Spinal cord (tissue), 10 donors: ENCODE data around the gene PRRG3. TPM values are rescaled to one million over a fixed set of nuclear protein-coding genes. Genes with fewer than 3 reads are reported as not detected.

Experiments
- DNase-seq, 6 donors: peaks; one replicate each; pipeline versions ENCODE4 v3.0.0 to v3.0.0-alpha.2; 2013 to 2015; ENCODE audit warnings: low spot score in 6 of 6, low read depth in 4 of 6
- H3K27ac ChIP-seq: one replicate; pipeline ENCODE4 v1.5.1; 2013; ENCODE audit warnings: low read depth, low read length, control low read depth
- H3K27me3 ChIP-seq: one replicate; pipeline ENCODE4 v1.6.1; 2013; ENCODE audit warnings: low read length; ENCODE audit not compliant: control insufficient read depth, insufficient read depth
- H3K36me3 ChIP-seq: one replicate; pipeline ENCODE4 v1.6.1; 2013; ENCODE audit warnings: low read length; ENCODE audit not compliant: control insufficient read depth, insufficient read depth
- H3K4me1 ChIP-seq: one replicate; pipeline ENCODE4 v1.6.1; 2013; ENCODE audit warnings: low read length; ENCODE audit not compliant: control insufficient read depth, insufficient read depth
- H3K4me3 ChIP-seq: one replicate; pipeline ENCODE4 v1.5.1; 2013; ENCODE audit warnings: low read depth, low read length, control low read depth
- H3K9me3 ChIP-seq: one replicate; pipeline ENCODE4 v1.6.1; 2013; ENCODE audit warnings: low read length; ENCODE audit not compliant: control insufficient read depth, insufficient read depth
- WGBS: methylation state at CpG from one replicate; pipeline ENCODE4 v1.1.5; 2013; ENCODE audit warnings: missing lambda C conversion rate; ENCODE audit not compliant: insufficient coverage; 5-methylcytosine and 5-hydroxymethylcytosine counted together
- polyA plus RNA-seq, 2 donors: library from polyadenylated mRNA; unstranded; fragments of 120-200 nt; gene quantifications; one replicate each; pipeline ENCODE4 v1.2.1, GENCODE V29; 2013; ENCODE audit not compliant: insufficient read length in 2 of 2
- total RNA-seq, 2 donors: library from RNA; depleted of rRNA in 1 of 2; stranded (reverse); fragments of 120-200 nt in 1 of 2; fragments of >200 nt in 1 of 2; gene quantifications; one replicate each; pipeline versions ENCODE4 v1.2.3 to v1.2.4, GENCODE V29; 2013 to 2014
- donor health status: healthy.

The PRRG3 gene
- total and polyA plus RNA-seq, 4 donors: 4.4 to 16.0 (median 9.0) TPM

GRCh38 chrX:151715752-151716151, 20.5 kb downstream of the PRRG3 start, which contains the start of gene FATE1:
Gene FATE1, plus strand, starts transcription at chrX:151716035. Its CDS starts 85 bp downstream, at chrX:151716120.
- 60% methylated on average over 1 of the region's 3 CpGs for WGBS
- Histone ChIP-seq H3K36me3 (no peaks in the 10 kb centered on the region), H3K4me3 (no peak within 1 kb of the TSS), H3K27me3 (no peaks in the 10 kb centered on the region), H3K27ac (no peak within 1 kb of the TSS), H3K4me1 (no peaks in the 10 kb centered on the region), H3K9me3 (no peaks in the 10 kb centered on the region)
- no peak for DNase-seq

- Histone ChIP-seq H3K9me3 (no peaks in the 10 kb centered on the region), H3K27ac (no peak overlapping the region), H3K36me3 (no peaks in the 10 kb centered on the region), H3K4me1 (peaks cover 9% of the 10 kb centered on the region), H3K27me3 (peaks cover 5% of the 10 kb centered on the region), H3K4me3 (no peak overlapping the region)
- DNase-seq: peak in 2 of 6 donors; percentile 32 to 51
- WGBS: 28% methylated on average over 22 of the region's 24 CpGs
These were observed 27.1 kb downstream of the PRRG3 start for GRCh38 chrX:151722241-151722846.

- peaks cover 5% of the 10 kb centered on the region for H3K27me3 ChIP-seq
- H3K4me3 ChIP-seq: no peak overlapping the region
- H3K4me1 ChIP-seq: peaks cover 9% of the 10 kb centered on the region
- no peak for DNase-seq
- 83% methylated on average over 5 of the region's 7 CpGs for WGBS
- no peaks in the 10 kb centered on the region for H3K36me3 ChIP-seq
- H3K27ac ChIP-seq: no peak overlapping the region
- H3K9me3 ChIP-seq: no peaks in the 10 kb centered on the region
These were observed 28.0 kb downstream of the PRRG3 start for GRCh38 chrX:151723156-151723760.

GRCh38 chrX:151724563-151725337, 29.5 kb downstream of the PRRG3 start:
- Histone ChIP-seq H3K27ac (no peak overlapping the region), H3K4me3 (no peak overlapping the region), H3K9me3 (no peaks in the 10 kb centered on the region), H3K4me1 (peaks cover 9% of the 10 kb centered on the region), H3K27me3 (peaks cover 5% of the 10 kb centered on the region), H3K36me3 (no peaks in the 10 kb centered on the region)
- DNase-seq: no peak
- WGBS: 53% methylated on average over 7 of the region's 7 CpGs

DNA sequence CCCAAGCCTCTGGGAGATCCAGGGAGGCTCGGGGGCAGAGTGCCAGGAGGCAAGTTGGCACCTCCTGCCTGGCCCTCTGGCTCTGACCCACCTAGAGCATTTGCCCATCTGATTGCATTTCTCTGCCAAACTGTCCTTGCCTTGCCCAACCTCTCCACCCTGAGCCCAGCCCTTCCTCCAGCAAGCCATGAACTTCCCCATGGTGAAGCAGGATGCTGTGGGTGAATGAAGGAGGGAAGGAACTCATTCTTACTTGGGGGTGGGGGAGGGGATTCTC, 30.0 kb downstream of the PRRG3 start:
- WGBS: 45% methylated on average over 1 of the region's 1 CpG
- no peak overlapping the region for H3K27ac ChIP-seq
- no peak overlapping the region for H3K4me3 ChIP-seq
- no peaks in the 10 kb centered on the region for H3K36me3 ChIP-seq
- no peaks in the 10 kb centered on the region for H3K9me3 ChIP-seq
- H3K27me3 ChIP-seq: peaks cover 5% of the 10 kb centered on the region
- DNase-seq: no peak
- peaks cover 9% of the 10 kb centered on the region for H3K4me1 ChIP-seq

- no peak overlapping the region for H3K4me3 ChIP-seq
- WGBS: 71% methylated on average over 5 of the region's 5 CpGs
- no peaks in the 10 kb centered on the region for H3K36me3 ChIP-seq
- peaks cover 5% of the 10 kb centered on the region for H3K27me3 ChIP-seq
- no peak overlapping the region for H3K27ac ChIP-seq
- H3K9me3 ChIP-seq: no peaks in the 10 kb centered on the region
- no peak for DNase-seq
- H3K4me1 ChIP-seq: peaks cover 9% of the 10 kb centered on the region
These were observed 31.5 kb downstream of the PRRG3 start for GRCh38 chrX:151726751-151727150.

DNA sequence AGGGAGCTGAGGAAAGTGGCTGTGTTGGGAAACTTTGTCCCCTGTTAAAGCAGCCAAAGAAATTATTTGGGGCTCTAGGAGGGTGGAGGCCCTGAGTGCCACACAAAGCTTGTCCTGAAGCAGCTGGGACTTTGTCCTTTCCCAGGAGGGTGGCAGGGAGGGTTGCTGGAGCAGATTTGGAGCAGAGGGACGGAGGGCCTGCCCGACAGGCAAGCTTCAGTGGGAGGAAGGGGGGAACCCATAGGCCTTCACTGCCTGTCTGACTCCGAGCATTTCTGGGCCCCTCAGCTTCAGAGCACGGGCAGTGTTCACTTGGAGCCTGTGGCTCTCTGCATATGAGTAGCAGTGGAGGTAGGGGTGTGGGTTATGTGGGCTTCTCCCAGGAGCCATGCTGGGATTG, 32.1 kb downstream of the PRRG3 start:
- Histone ChIP-seq H3K9me3 (no peaks in the 10 kb centered on the region), H3K4me3 (no peak overlapping the region), H3K36me3 (no peaks in the 10 kb centered on the region), H3K27ac (no peak overlapping the region), H3K4me1 (peaks cover 9% of the 10 kb centered on the region), H3K27me3 (peaks cover 4% of the 10 kb centered on the region)
- DNase-seq: no peak
- 71% methylated on average over 4 of the region's 4 CpGs for WGBS

DNA sequence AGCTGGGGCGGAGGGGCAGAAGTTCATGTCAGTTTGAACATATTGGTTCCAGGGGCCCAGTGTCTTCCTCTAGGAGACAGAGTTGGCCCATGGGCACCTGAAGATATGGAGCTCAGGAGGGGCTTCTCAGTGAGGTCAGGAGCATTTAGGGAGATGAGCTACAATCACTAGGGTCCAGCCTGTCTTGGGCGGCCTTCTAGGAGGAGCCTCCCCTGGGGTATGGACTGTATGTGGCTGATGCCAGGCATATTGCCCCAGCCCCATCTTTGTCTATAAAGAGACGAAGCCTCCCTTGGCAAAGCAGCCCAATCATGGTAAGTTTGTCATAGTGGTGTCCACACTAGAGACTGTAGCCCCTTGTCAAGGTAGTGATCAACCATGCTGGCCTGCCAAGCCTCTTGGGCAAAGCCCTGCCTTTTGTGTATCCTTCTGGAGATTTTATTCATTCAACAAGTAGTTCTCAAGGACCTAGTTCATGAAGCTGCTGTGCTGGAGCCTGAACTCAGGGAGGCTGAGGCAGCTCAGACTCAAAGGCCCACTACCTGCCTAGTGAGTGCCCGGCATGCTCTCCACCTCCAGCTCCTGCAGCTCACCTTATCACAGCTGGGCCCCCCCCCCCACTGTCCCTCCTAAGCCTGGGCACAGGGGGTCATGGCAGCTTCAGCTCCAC, 33.9 kb downstream of the PRRG3 start:
- Histone ChIP-seq H3K27me3 (peaks cover 3% of the 10 kb centered on the region), H3K4me3 (no peak overlapping the region), H3K9me3 (no peaks in the 10 kb centered on the region), H3K4me1 (peaks cover 9% of the 10 kb centered on the region), H3K27ac (no peak overlapping the region), H3K36me3 (no peaks in the 10 kb centered on the region)
- WGBS: 60% methylated on average over 4 of the region's 4 CpGs
- no peak for DNase-seq

DNA sequence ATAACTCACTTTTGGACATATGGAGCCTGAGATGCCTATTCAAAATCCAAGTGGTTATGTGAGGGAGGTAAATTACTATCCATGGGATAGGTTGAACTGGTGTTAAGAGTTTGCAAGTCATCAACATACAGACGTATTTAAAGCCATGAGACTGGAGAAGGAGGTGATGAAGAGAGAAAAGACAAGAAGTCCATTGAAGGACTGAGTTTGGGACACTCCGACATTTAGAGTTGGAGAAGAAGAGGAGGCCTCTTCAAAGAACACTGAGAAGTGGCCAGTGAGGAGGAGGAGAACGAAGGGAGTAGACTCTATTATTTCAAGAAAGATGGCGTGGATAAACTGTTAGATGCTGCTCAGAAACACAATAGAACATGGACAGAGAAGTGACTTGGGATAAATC, 39.2 kb downstream of the PRRG3 start, which contains the start of gene CNGA2:
Gene CNGA2 (plus strand): TSS at position 301 of the 400 bp plus-strand sequence. CDS start 3,738 bp downstream, outside the sequence.
- Histone ChIP-seq H3K36me3 (no peaks in the 10 kb centered on the region), H3K27me3 (no peaks in the 10 kb centered on the region), H3K4me3 (no peak within 1 kb of the TSS), H3K27ac (no peak within 1 kb of the TSS), H3K4me1 (no peaks in the 10 kb centered on the region), H3K9me3 (no peaks in the 10 kb centered on the region)
- DNase-seq: no peak
- 56% methylated on average over 4 of the region's 4 CpGs for WGBS
